ENCODE data around the gene NRIP3.

- TF ChIP-seq CTCF (optimal IDR thresholded peaks at IDR 0.05 in 1 of 3, IDR thresholded peaks at IDR 0.05 in 1 of 3, conservative IDR thresholded peaks at IDR 0.05 in 1 of 3; ENCODE audit: extremely low read depth in 1 of 3, insufficient read depth in 2 of 3, low read length in 3 of 3) (no peak), EZH2 (IDR thresholded peaks at IDR 0.05; ENCODE audit: low read length) (no peak)
Observed at GRCh38 chr11:8971196-8971923, 32.4 kb downstream of the NRIP3 start.
